ACHN (cell line): ENCODE results near the gene SPTBN5.

Source experiments
- DNase-seq: peaks from one replicate; pipeline ENCODE4 v3.0.0-alpha.2; 2015
- in situ Hi-C: cut with HindIII; loops from 2 replicates; pipeline ENCODE4 v1.10.0; 2017; ENCODE audit warnings: low sequenced_read_pairs, low pct_ligation_motif_present, low pct_unique_long_range_greater_than_20kb

Gene SPTBN5

GRCh38 chr15:41876007-41876406, 17.8 kb downstream of the SPTBN5 start:
- in situ Hi-C loops, result no loop called here
- no peak for DNase-seq

GRCh38 chr15:41874736-41875135, 19.1 kb downstream of the SPTBN5 start:
- in situ Hi-C loops, result no loop called here
- DNase-seq, result no peak

GRCh38 chr15:41873711-41874110, 20.1 kb downstream of the SPTBN5 start:
- in situ Hi-C loops, result no loop called here
- DNase-seq, result no peak

GRCh38 chr15:41872166-41872747, 21.6 kb downstream of the SPTBN5 start:
- DNase-seq, result no peak
- in situ Hi-C loops, result no loop called here

GRCh38 chr15:41871175-41871905, 22.5 kb downstream of the SPTBN5 start:
- DNase-seq, result no peak
- in situ Hi-C loops, result no loop called here

- peak; percentile 88 for DNase-seq
- in situ Hi-C loops, result no loop called here
These were observed 23.2 kb downstream of the SPTBN5 start for GRCh38 chr15:41870689-41871081.

- DNase-seq, result no peak
- in situ Hi-C loops, result no loop called here
These were observed 23.8 kb downstream of the SPTBN5 start for GRCh38 chr15:41869770-41870688.

- DNase-seq, result no peak
- in situ Hi-C loops, result no loop called here
These were observed 25.5 kb downstream of the SPTBN5 start for GRCh38 chr15:41868321-41868720.

- DNase-seq, result no peak
- in situ Hi-C loops, result no loop called here
These were observed 26.8 kb downstream of the SPTBN5 start for GRCh38 chr15:41866872-41867579.

- no peak for DNase-seq
- in situ Hi-C loops, result no loop called here
These were observed 27.6 kb downstream of the SPTBN5 start for GRCh38 chr15:41866263-41866703.

- no peak for DNase-seq
- in situ Hi-C loops, result no loop called here
These were observed 28.3 kb downstream of the SPTBN5 start for GRCh38 chr15:41865490-41866055.

GRCh38 chr15:41862515-41863116, 31.2 kb downstream of the SPTBN5 start:
- no peak for DNase-seq
- in situ Hi-C loops, result no loop called here

GRCh38 chr15:41861736-41862356, 32.0 kb downstream of the SPTBN5 start:
- no peak for DNase-seq
- in situ Hi-C loops, result no loop called here

GRCh38 chr15:41860049-41860828, 33.6 kb downstream of the SPTBN5 start:
- in situ Hi-C loops, result no loop called here
- DNase-seq, result no peak

GRCh38 chr15:41858756-41859155, 35.1 kb downstream of the SPTBN5 start:
- no peak for DNase-seq
- in situ Hi-C loops, result no loop called here

- in situ Hi-C loops, result no loop called here
- DNase-seq, result no peak
These were observed 36.5 kb downstream of the SPTBN5 start for GRCh38 chr15:41857316-41857715.

- no peak for DNase-seq
- in situ Hi-C loops, result no loop called here
These were observed 37.1 kb downstream of the SPTBN5 start for GRCh38 chr15:41856716-41857115.
